Activated T-helper 1 cell treated with anti-CD3 and anti-CD28 coated beads, Interleukin-12 subunit alpha, Interleukin-12 subunit beta, Interleukin-2, Interleukin-4 antibody, amounts not matched to agents 30 ng/mL and 10 ng/mL and 1 ng/mL, durations not matched to agents 14 hours and 24 hours and 36 hours (primary cell): Measurements from ENCODE around the gene PPM1B. TPM values are rescaled to one million over a fixed set of nuclear protein-coding genes. Genes with fewer than 3 reads are reported as not detected.
"Not testable (repeated sequence)": the region's sequence is repeated elsewhere in the genome, so short reads cannot be mapped to it uniquely, and the experiment has no call there.

Experiments used
- DNase-seq: peaks from one replicate; pipeline ENCODE4 v3.0.0; 2021; ENCODE audit warnings: low spot score
- H3K27ac Mint-ChIP-seq: one replicate; pipeline ENCODE4 v1.8.0; 2021; ENCODE audit warnings: mild to moderate bottlenecking, mixed read lengths
- H3K27me3 Mint-ChIP-seq: one replicate; pipeline ENCODE4 v1.8.0; 2022; ENCODE audit warnings: mild to moderate bottlenecking, moderate library complexity, mixed read lengths; ENCODE audit not compliant: insufficient read depth
- H3K36me3 Mint-ChIP-seq: one replicate; pipeline ENCODE4 v1.8.0; 2021; ENCODE audit warnings: low read depth, mixed read lengths
- H3K4me1 Mint-ChIP-seq: one replicate; pipeline ENCODE4 v1.8.0; 2021; ENCODE audit warnings: low read depth, mixed read lengths
- H3K4me3 Mint-ChIP-seq: one replicate; pipeline ENCODE4 v1.8.0; 2021; ENCODE audit warnings: mild to moderate bottlenecking, moderate library complexity, mixed read lengths
- H3K9me3 Mint-ChIP-seq: one replicate; pipeline ENCODE4 v1.8.0; 2021; ENCODE audit warnings: mixed read lengths
- intact Hi-C: fragments of 100-400 bp; cut with micrococcal nuclease; formaldehyde crosslinking; loops from one replicate; pipeline ENCODE4 v1.15.1; 2024
- total RNA-seq: library from RNA; stranded (reverse); gene quantifications from 2 replicates; pipeline ENCODE4 v1.2.3, GENCODE V29; 2022

Gene PPM1B
- total RNA-seq = 41.5 and 42.2 TPM in 2 replicates

DNA sequence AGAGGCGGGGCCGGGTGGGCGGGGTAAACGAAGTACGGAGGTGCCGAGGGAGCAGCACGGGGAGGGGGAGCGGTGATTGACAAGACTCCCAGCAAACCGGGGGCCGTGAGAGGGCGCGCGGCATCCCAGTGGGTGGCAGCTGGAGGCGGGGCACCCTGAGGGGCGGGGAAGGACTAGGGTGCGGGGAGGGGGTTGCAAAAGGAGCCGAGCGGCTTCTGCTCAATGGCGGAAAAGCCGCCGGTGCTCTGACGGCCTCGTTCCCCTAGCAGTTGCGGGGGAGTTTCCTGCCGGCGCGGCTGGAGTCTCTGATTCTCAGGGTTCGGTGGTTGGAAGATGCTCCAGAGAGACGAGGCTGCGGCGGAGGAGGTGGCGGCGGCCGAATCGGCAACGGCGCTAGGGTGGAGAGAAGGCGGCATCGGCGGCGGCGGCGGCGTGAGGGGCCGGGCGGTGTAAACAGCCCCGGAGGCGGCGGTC is at the start of gene PPM1B:
PPM1B (plus strand) TSS at position 195 of the 474 bp plus-strand sequence. CDS start 32,325 bp downstream, outside the sequence.
- intact Hi-C loops = loop anchor here (1.0 to 5.0 kb wide), 13 partner anchors 16 to 1808 kb away; partner anchors contain the start of genes CAMKMT, COX7A2L, LRPPRC and PREPL
- peak; percentile 99 for DNase-seq
- peak within 1 kb of the TSS; percentile 100 for H3K27ac Mint-ChIP-seq
- H3K9me3 Mint-ChIP-seq = no peaks in the 10 kb centered on the region
- peak within 1 kb of the TSS; percentile 98 for H3K4me3 Mint-ChIP-seq
- H3K4me1 Mint-ChIP-seq = peaks cover 46% of the 10 kb centered on the region
- H3K27me3 Mint-ChIP-seq = peaks cover 2% of the 10 kb centered on the region
- H3K36me3 Mint-ChIP-seq = peaks cover 5% of the 10 kb centered on the region

DNA sequence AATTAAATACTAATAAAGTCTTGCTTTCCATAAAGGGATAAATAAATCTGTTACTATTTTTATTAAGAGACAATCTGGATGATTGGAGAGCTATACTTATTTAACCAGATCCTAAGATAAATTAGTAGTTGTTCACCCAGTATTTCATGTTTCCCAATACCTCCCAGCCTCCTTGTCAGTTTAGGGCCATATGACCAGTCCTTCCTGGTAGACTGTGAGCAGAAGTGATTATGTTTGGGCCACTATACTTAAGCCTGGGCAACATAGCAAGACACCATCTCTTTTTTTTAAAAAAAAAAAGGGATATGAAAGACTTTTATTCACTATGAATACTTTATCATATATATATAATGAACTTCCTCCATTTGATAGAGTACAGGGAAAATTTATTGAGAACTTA is 48.8 kb upstream of the PPM1B start:
- peaks cover 2% of the 10 kb centered on the region for H3K27me3 Mint-ChIP-seq
- H3K27ac Mint-ChIP-seq = no peak overlapping the region
- H3K9me3 Mint-ChIP-seq = no peaks in the 10 kb centered on the region
- no peak for DNase-seq
- H3K4me1 Mint-ChIP-seq = peaks cover 6% of the 10 kb centered on the region
- H3K4me3 Mint-ChIP-seq = no peak overlapping the region
- no peaks in the 10 kb centered on the region for H3K36me3 Mint-ChIP-seq
- intact Hi-C loops = loop anchor here (1.0 to 2.0 kb wide), 3 partner anchors 33 to 71 kb away; partner anchors contain the start of gene PPM1B

DNA sequence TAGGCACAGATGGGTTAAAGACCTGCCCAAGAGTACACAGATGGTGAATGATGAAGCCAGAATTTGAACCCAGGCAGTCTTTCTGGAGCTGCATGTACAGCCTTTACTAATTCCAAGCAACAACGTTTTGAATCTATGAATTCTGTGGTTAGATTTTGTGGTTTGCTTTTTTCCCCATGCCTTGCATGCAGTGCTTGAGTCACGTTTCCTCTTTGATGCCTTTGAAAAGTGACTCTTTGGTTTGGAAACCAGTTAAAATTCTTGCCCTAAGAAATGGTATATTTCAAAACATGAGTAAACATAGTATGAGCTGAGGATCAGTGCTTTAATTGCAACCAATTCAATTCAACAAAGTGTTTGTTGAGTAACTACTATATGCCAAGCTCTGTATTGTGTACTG is 48.2 kb upstream of the PPM1B start:
- H3K27ac Mint-ChIP-seq = no peak overlapping the region
- intact Hi-C loops = loop anchor here (1.0 to 2.0 kb wide), 3 partner anchors 33 to 70 kb away; partner anchors contain the start of gene PPM1B
- DNase-seq = peak; percentile 1
- no peaks in the 10 kb centered on the region for H3K9me3 Mint-ChIP-seq
- H3K4me3 Mint-ChIP-seq = no peak overlapping the region
- peaks cover 2% of the 10 kb centered on the region for H3K27me3 Mint-ChIP-seq
- H3K4me1 Mint-ChIP-seq = peaks cover 6% of the 10 kb centered on the region
- H3K36me3 Mint-ChIP-seq = no peaks in the 10 kb centered on the region

DNA sequence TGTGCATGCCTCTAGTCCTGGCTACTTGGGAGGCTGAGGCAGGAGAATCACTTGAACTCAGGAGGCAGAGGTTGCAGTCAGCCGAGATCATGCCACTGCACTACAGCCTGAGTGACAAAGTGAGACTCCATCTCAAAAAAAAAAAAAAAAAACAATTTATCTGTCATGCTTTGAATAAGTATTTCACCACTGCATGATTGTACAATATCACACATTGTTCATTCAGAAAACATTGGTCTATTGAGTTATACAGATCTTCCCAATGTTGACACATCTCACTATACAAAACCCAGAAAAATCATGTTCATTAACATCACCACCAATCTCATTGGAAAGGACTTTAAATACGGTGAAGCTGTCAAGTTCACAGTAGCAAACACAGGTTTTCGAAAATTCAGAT is 46.8 kb upstream of the PPM1B start:
- H3K36me3 Mint-ChIP-seq = no peaks in the 10 kb centered on the region
- H3K9me3 Mint-ChIP-seq = no peaks in the 10 kb centered on the region
- no peak for DNase-seq
- H3K4me1 Mint-ChIP-seq = peaks cover 6% of the 10 kb centered on the region
- no peak overlapping the region for H3K4me3 Mint-ChIP-seq
- no peak overlapping the region for H3K27ac Mint-ChIP-seq
- intact Hi-C loops = loop anchor here (2.0 kb wide), 2 partner anchors 47 to 69 kb away; partner anchors contain the start of gene PPM1B
- H3K27me3 Mint-ChIP-seq = peaks cover 2% of the 10 kb centered on the region

DNA sequence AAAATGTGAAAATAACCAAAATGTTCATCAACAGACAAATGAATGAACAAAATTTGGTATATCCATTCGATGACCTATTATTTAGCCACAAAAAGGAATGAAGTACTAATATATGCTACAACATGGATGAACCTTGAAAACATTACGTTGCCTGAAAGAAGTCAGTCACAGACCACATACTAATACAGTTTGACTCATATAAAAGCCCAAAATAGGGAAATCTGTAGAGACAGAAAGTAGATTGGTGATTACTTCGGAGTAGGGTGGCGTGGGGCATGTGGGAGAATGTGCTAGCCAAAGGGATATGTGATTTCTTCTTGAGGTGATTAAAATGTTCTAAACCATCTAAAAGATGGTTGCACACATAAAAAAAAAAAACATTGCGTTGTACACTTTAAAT is 44.2 kb upstream of the PPM1B start:
- Mint-ChIP-seq H3K4me3 (no peak overlapping the region), H3K4me1 (peaks cover 6% of the 10 kb centered on the region), H3K9me3 (no peaks in the 10 kb centered on the region), H3K36me3 (no peaks in the 10 kb centered on the region), H3K27ac (no peak overlapping the region), H3K27me3 (peaks cover 6% of the 10 kb centered on the region)
- intact Hi-C loops = no loop called here
- no peak for DNase-seq

DNA sequence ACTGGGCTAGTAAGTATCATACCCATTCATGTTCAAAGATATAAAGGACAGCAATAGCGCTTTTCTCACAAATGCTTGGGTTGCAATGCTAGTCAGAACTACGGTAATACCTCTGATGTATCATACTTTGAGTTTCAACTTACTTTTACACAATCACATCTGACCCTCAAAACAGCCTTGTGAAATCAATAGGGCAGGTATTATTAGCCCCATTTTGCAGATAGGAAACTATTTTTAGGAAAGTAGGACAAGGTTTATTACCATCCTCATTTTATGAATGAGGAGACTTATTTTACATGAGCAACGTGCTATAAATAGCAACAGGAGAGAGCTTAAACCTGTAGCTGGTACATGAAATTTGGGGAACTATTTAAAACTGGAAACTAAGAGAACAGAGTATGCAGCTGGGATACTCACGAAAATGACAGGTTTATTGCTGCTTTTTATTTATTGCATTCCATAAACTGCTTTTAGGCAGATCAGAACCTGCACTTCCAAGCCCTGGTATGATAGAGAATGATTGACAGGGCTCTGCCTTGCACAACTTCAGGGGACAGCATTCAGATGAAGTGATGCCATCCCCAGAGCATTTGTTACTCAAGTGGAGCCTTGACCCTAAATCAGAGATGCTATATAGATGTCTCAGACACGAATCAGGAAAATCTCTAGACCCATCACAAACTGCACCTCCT is 42.4 kb upstream of the PPM1B start:
- no peak overlapping the region for H3K27ac Mint-ChIP-seq
- no peaks in the 10 kb centered on the region for H3K9me3 Mint-ChIP-seq
- no peak overlapping the region for H3K4me3 Mint-ChIP-seq
- intact Hi-C loops = no loop called here
- peaks cover 6% of the 10 kb centered on the region for H3K27me3 Mint-ChIP-seq
- no peak for DNase-seq
- no peaks in the 10 kb centered on the region for H3K36me3 Mint-ChIP-seq
- H3K4me1 Mint-ChIP-seq = no peaks in the 10 kb centered on the region

DNA sequence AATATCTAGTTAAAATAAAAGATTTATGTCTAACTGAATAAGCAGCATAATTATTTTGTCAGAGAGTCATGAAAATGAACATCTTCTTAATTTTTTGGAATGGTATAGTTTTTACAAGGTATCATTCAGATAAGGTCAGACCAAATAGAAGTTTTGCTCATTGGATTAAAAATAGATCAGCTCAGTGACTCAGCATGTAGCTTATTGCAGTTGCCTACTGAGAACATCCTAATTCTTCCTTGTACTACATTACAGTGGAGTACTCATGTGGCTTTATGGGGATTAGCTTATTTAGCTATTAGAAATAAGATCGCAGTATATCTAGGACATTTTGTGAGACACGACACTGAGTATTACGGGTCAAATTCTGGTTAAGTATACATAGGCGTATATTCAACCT is 38.2 kb upstream of the PPM1B start:
- H3K9me3 Mint-ChIP-seq = no peaks in the 10 kb centered on the region
- H3K27me3 Mint-ChIP-seq = peaks cover 13% of the 10 kb centered on the region
- no peaks in the 10 kb centered on the region for H3K36me3 Mint-ChIP-seq
- H3K4me3 Mint-ChIP-seq = no peak overlapping the region
- H3K4me1 Mint-ChIP-seq = no peaks in the 10 kb centered on the region
- intact Hi-C loops = no loop called here
- DNase-seq = no peak
- H3K27ac Mint-ChIP-seq = no peak overlapping the region

DNA sequence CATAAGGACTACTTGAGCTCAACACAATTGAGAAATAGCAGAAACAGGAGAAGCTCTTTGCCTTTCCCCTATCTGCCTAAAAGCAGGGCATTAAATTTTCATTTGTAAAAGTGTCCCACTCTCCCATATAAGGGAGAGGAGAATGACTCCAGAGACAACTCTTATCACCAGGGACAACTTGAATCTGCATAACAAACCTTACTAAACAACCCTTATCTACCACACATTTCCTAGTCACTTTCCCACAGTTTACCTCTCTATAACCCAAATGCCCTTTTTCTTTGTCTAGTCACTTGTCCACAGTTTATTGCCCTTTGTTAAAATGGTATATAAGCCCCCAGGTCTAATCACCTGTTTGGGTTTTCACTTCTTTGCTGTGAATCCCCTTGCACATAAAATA is 37.5 kb upstream of the PPM1B start:
- intact Hi-C loops = no loop called here

DNA sequence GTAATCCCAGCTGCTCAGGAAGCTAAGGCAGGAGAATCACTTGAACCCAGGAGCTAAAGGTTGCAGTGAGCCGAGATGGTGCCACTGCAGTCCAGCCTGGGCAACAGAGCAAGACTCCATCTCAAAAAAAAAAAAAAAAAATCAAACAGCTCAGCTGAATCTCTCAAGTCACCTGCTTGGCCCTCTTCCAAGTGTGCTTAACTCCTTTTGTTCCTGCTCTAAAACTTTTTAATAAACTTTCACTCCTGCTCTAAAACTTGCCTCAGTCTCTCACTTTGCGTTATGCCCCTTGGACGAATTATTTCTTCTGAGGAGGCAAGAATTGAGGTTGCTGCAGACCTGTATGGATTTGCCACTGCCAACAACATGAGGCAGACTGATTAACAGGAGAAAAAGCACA is 35.1 kb upstream of the PPM1B start:
- H3K27me3 Mint-ChIP-seq = peaks cover 13% of the 10 kb centered on the region
- DNase-seq, H3K4me1 Mint-ChIP-seq, intact Hi-C loops, H3K36me3 Mint-ChIP-seq, H3K27ac Mint-ChIP-seq, H3K4me3 Mint-ChIP-seq, H3K9me3 Mint-ChIP-seq: not testable (repeated sequence)

More for the DNA sequence above, 37.5 kb upstream of the PPM1B start:
- H3K4me3 Mint-ChIP-seq = no peak overlapping the region
- H3K36me3 Mint-ChIP-seq = no peaks in the 10 kb centered on the region
- no peak overlapping the region for H3K27ac Mint-ChIP-seq
- H3K9me3 Mint-ChIP-seq = no peaks in the 10 kb centered on the region
- H3K4me1 Mint-ChIP-seq = no peaks in the 10 kb centered on the region
- H3K27me3 Mint-ChIP-seq = peaks cover 17% of the 10 kb centered on the region
- no peak for DNase-seq

DNA sequence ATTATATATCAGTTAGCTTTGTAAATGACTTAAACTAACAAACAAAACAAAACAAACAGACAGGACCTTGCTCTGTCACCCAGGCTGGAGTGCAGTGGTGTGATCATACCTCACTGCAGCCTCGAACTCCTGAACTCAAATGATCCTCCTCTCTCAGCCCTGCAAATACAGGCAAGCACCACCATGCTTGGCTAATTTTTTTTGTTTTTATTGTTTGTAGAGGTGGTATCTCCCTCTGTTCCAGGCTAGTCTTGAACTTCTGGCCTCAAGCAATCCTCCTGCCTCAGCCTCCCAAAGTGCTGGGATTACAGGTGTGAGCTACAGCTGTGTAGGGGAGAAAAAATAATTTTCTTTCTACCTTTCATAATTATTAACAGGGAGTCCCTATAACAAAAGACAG is 33.8 kb upstream of the PPM1B start:
- no peaks in the 10 kb centered on the region for H3K9me3 Mint-ChIP-seq
- peaks cover 13% of the 10 kb centered on the region for H3K27me3 Mint-ChIP-seq
- no peaks in the 10 kb centered on the region for H3K36me3 Mint-ChIP-seq
- H3K4me1 Mint-ChIP-seq = no peaks in the 10 kb centered on the region
- H3K4me3 Mint-ChIP-seq = no peak overlapping the region
- H3K27ac Mint-ChIP-seq = no peak overlapping the region
- intact Hi-C loops = no loop called here
- no peak for DNase-seq

DNA sequence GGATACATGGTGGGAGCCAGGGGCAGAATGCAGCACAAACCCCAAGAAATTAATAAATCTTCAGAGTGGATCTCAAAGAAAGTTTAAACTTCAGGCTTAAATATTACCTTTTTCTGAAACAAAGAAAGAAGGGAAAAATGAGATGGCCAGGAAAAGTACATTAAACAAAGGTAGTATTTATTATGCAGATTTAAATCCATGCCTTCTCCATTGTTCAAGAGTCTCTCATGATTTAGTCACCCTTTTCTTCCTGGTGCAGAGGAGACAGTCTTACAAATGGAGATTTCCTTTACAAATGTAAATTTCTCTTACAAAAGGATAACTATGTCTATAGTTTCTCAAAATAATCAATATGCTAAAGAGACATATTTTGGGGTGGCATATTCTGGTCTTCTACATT is 33.4 kb upstream of the PPM1B start:
- no peak for DNase-seq
- Mint-ChIP-seq H3K9me3 (no peaks in the 10 kb centered on the region), H3K27ac (no peak overlapping the region), H3K4me3 (no peak overlapping the region), H3K4me1 (no peaks in the 10 kb centered on the region), H3K36me3 (no peaks in the 10 kb centered on the region), H3K27me3 (peaks cover 13% of the 10 kb centered on the region)
- intact Hi-C loops = no loop called here

DNA sequence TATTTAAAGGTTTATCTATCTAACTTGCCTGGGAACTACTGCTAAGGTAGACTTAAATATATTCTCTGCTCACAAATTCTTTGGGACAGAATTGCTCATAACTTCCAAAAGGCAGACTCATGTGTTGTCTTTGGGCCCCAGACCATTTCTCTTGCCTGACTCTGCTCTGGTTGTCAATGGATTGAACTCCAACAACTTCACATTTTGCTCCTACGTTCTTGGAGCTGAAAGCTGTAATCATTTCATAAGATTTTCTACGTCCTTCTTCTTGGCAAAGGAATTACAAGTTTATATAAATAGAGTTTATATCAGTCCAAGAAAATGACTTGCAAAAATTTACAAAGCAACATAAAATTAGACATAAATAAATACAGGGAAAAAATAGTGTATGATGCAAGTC is 32.9 kb upstream of the PPM1B start:
- H3K27ac Mint-ChIP-seq = no peak overlapping the region
- no peak for DNase-seq
- intact Hi-C loops = no loop called here

DNA sequence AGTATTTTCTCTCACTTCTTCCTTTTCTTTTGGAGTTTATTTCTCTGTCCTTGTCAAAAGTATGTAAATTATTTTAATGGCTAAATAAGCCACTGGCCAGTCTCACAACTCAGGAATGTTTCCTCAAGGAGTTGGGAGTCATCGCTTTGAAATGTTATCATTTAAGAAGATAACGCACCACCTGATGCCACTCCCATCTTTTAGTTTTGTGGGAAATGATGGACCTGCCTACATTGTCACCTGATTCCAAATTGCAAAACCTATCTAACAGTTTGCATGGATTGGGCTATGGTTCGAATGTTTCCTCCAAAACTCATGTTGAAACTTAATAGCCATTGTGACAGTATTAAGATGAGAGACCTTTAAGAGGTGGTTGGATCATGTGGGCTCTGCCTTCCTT is 32.4 kb upstream of the PPM1B start:
- Mint-ChIP-seq H3K27ac (no peak overlapping the region), H3K4me1 (no peaks in the 10 kb centered on the region), H3K4me3 (no peak overlapping the region), H3K27me3 (peaks cover 17% of the 10 kb centered on the region), H3K36me3 (no peaks in the 10 kb centered on the region), H3K9me3 (no peaks in the 10 kb centered on the region)
- intact Hi-C loops = no loop called here
- no peak for DNase-seq

More for the DNA sequence above, 32.9 kb upstream of the PPM1B start:
- peaks cover 17% of the 10 kb centered on the region for H3K27me3 Mint-ChIP-seq
- H3K36me3 Mint-ChIP-seq = no peaks in the 10 kb centered on the region
- no peaks in the 10 kb centered on the region for H3K4me1 Mint-ChIP-seq
- no peak overlapping the region for H3K4me3 Mint-ChIP-seq
- H3K9me3 Mint-ChIP-seq = no peaks in the 10 kb centered on the region
